T-cell (primary cell): ENCODE measurements around the gene NSUN5. TPM values are rescaled to one million over a fixed set of nuclear protein-coding genes. Genes with fewer than 3 reads are reported as not detected.
"Not testable (repeated sequence)": the region's sequence is repeated elsewhere in the genome, so short reads cannot be mapped to it uniquely, and the experiment has no call there.

Source experiments
- ATAC-seq, 4 experiments: fragments of 200-7000 bp in 3 of 4; fragments of 150-1000 bp in 1 of 4; cut with Tn5 transposase; replicated peaks in 1 of 4; 1 replicate in 3 of 4; 2 replicates in 1 of 4; pipeline ENCODE4 v1.10.0; 2021; ENCODE audit warnings: moderate library complexity in 3 of 4, mild to moderate bottlenecking in 2 of 4, moderate number of reproducible peaks in 1 of 4
- CTCF ChIA-PET, 2 donors: fragments of 300-600 bp; sonication (Branson Sonifier 250); formaldehyde crosslinking; loops; one replicate each; lab custom pipeline; 2022; ENCODE audit warnings: antibody characterized with exemption in 2 of 2; lab: Charles Lee
- POLR2A ChIA-PET, 2 donors: fragments of 300-600 bp; sonication (Branson Sonifier 250); formaldehyde crosslinking; loops; one replicate each; lab custom pipeline; 2022; ENCODE audit warnings: antibody characterized with exemption in 2 of 2; lab: Charles Lee
- DNase-seq, 35 experiments: peaks; one replicate each; pipeline versions ENCODE4 v3.0.0 to v3.0.0-alpha.2; 2013 to 2023
- H3K27ac ChIP-seq: one replicate; pipeline ENCODE4 v1.5.1; 2013; ENCODE audit warnings: low read length
- H3K27me3 ChIP-seq, 2 experiments: replicated peaks in 1 of 2; 1 replicate in 1 of 2; 2 replicates in 1 of 2; pipeline versions ENCODE4 v1.6.1 to v1.7.0; 2013; ENCODE audit warnings: low read length in 1 of 2, mixed read lengths in 1 of 2; ENCODE audit not compliant: control insufficient read depth in 2 of 2, insufficient read depth in 2 of 2; ENCODE audit errors: extremely low read depth in 1 of 2
- H3K36me3 ChIP-seq, 2 donors: 1 replicate in 1 of 2; 2 replicates in 1 of 2; pipeline versions ENCODE4 v1.6.1 to v1.7.0; 2013; ENCODE audit warnings: low read length in 1 of 2; ENCODE audit not compliant: control insufficient read depth in 2 of 2, insufficient read depth in 1 of 2; ENCODE audit errors: extremely low read depth in 1 of 2
- H3K4me1 ChIP-seq, 2 experiments: 1 replicate in 1 of 2; 2 replicates in 1 of 2; pipeline versions ENCODE4 v1.6.1 to v1.7.0; 2013; ENCODE audit warnings: low read length in 2 of 2, mixed read lengths in 1 of 2; ENCODE audit not compliant: insufficient read depth in 2 of 2, control insufficient read depth in 1 of 2; ENCODE audit errors: extremely low read depth in 1 of 2
- H3K4me3 ChIP-seq, 2 donors: 1 replicate in 1 of 2; 2 replicates in 1 of 2; pipeline versions ENCODE4 v1.5.1 to v1.7.0; 2013; ENCODE audit warnings: mild to moderate bottlenecking in 2 of 2, low read length in 1 of 2, moderate library complexity in 1 of 2; ENCODE audit not compliant: control insufficient read depth in 1 of 2; ENCODE audit errors: extremely low read depth in 1 of 2
- H3K9me3 ChIP-seq: 2 replicates; pipeline ENCODE4 v1.7.0; 2013
- H3K27ac Mint-ChIP-seq, 2 donors: one replicate each; pipeline ENCODE4 v1.8.0; 2020 to 2021; ENCODE audit warnings: mild to moderate bottlenecking in 2 of 2, mixed read lengths in 2 of 2
- H3K27me3 Mint-ChIP-seq, 2 donors: one replicate each; pipeline ENCODE4 v1.8.0; 2021 to 2022; ENCODE audit warnings: mixed read lengths in 2 of 2
- H3K36me3 Mint-ChIP-seq: one replicate; pipeline ENCODE4 v1.8.0; 2021; ENCODE audit warnings: mixed read lengths
- H3K4me1 Mint-ChIP-seq, 3 donors: one replicate each; pipeline ENCODE4 v1.8.0; 2020 to 2022; ENCODE audit warnings: mixed read lengths in 3 of 3, mild to moderate bottlenecking in 1 of 3
- H3K4me3 Mint-ChIP-seq, 3 donors: one replicate each; pipeline ENCODE4 v1.8.0; 2020 to 2022; ENCODE audit warnings: mild to moderate bottlenecking in 3 of 3, mixed read lengths in 3 of 3, moderate library complexity in 3 of 3
- H3K9me3 Mint-ChIP-seq, 3 donors: one replicate each; pipeline ENCODE4 v1.8.0; 2020 to 2022; ENCODE audit warnings: mixed read lengths in 3 of 3
- WGBS: methylation state at CpG from one replicate; pipeline ENCODE4 v1.1.5; 2013; ENCODE audit warnings: missing lambda C conversion rate; ENCODE audit not compliant: insufficient coverage; 5-methylcytosine and 5-hydroxymethylcytosine counted together
- total RNA-seq, 35 experiments: library from RNA in 6 of 35; stranded (reverse) in 6 of 35; fragments of 120-200 nt in 1 of 35; gene quantifications; one replicate each; pipeline versions ENCODE4 v1.2.1 to v1.2.4 and lab custom pipeline; 2013 to 2026

The NSUN5 gene
- total RNA-seq, 5 donors from 2014 or later (not counting 1 experiment from before 2014, with no cell fraction given): 33.1 to 68.3 (median 63.8) TPM

- ChIA-PET CTCF (interaction anchor here in 1 of 2 donors (1.4 kb wide), 1 partner anchor 128 kb away, joined by 11 read pairs; no protein-coding TSS in a partner anchor), POLR2A (interaction anchor here in 1 of 2 donors (0.6 kb wide), 1 partner anchor 95 kb away, joined by 6 read pairs; no protein-coding TSS in a partner anchor)
- peak overlapping the region in 1 of 2 donors; percentile 33 for H3K4me3 ChIP-seq
- Mint-ChIP-seq H3K27ac (peak overlapping the region; percentile 64 to 73), H3K4me3 (peak overlapping the region; percentile 58 to 77 (median 65)), H3K4me1 (peaks cover 11 to 14% (median 11%) of the 10 kb centered on the region in 3 donors)
- H3K9me3 Mint-ChIP-seq, H3K27me3 Mint-ChIP-seq, H3K36me3 ChIP-seq, H3K27ac ChIP-seq, ATAC-seq, DNase-seq, H3K9me3 ChIP-seq, H3K36me3 Mint-ChIP-seq, H3K27me3 ChIP-seq: not testable (repeated sequence)
- peaks cover 0 to 13% of the 10 kb centered on the region in 2 experiments for H3K4me1 ChIP-seq
- 80% methylated on average over 1 of the region's 5 CpGs for WGBS
These were observed 14.9 kb upstream of the NSUN5 start for GRCh38 chr7:73323434-73324080.

DNA sequence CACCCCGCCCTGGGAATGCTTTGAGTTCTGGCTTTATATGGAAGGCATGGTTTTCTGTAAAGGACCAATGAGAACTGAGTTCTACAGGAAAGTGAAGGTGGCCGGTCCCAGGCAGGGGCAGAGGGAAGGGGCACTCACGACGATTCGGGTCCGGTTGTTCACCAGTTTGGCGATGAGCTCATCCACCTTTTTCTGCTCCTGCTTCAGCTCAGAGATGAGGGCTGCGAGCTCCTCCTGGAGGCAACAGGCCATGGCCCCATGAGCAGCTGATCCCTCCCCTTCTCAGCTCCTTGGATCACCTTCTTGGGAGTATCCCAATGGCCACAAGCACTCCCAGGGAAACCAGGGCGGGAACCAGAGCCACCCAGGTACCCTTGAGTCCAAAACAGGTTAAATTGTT is 11.4 kb upstream of the NSUN5 start:
- H3K27ac Mint-ChIP-seq, H3K27me3 ChIP-seq, H3K36me3 Mint-ChIP-seq, H3K4me3 Mint-ChIP-seq, DNase-seq, ATAC-seq, H3K9me3 Mint-ChIP-seq, H3K9me3 ChIP-seq, H3K27ac ChIP-seq, POLR2A ChIA-PET, H3K4me3 ChIP-seq, H3K36me3 ChIP-seq, H3K27me3 Mint-ChIP-seq, CTCF ChIA-PET: not testable (repeated sequence)
- peaks cover 11 to 14% (median 11%) of the 10 kb centered on the region in 3 donors for H3K4me1 Mint-ChIP-seq
- peaks cover 0 to 13% of the 10 kb centered on the region in 2 experiments for H3K4me1 ChIP-seq
- WGBS: 94% methylated on average over 6 of the region's 9 CpGs

GRCh38 chr7:73319541-73319940 is 10.9 kb upstream of the NSUN5 start:
- H3K36me3 Mint-ChIP-seq, H3K27ac Mint-ChIP-seq: not testable (repeated sequence)
- peaks cover 11 to 14% (median 11%) of the 10 kb centered on the region in 3 donors for H3K4me1 Mint-ChIP-seq

DNA sequence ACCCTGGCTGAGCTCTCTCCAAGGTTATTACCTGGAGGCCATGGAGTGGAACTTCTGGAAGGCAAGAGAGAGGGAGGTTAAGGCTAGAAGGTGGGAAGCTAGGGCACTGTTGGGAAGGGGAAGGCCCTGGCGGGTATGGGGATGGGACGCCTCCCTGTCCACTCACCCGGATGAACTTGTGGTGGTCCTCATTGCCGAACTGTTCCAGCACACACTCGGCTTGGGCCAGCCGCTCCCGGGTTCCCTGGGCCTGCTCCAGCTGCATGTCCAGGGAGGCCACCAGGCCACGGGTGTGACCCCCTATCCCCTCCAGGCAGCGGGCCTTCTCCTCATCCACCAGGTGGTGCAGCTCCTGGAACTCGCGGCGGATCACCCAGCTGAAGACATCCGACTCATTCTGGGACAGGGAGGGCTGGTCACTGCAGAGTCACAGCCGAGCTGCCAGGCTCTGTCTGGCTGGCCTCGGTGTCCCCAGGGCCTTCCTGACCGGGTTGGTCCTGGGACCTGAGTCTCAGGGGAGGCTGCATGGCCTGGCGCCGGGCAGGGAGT is 10.1 kb upstream of the NSUN5 start:
- H3K36me3 ChIP-seq, POLR2A ChIA-PET, H3K36me3 Mint-ChIP-seq, CTCF ChIA-PET, H3K9me3 ChIP-seq, ATAC-seq, H3K27ac Mint-ChIP-seq, H3K4me1 Mint-ChIP-seq, DNase-seq, H3K4me3 ChIP-seq, H3K4me3 Mint-ChIP-seq, H3K27ac ChIP-seq, H3K9me3 Mint-ChIP-seq, H3K4me1 ChIP-seq, H3K27me3 Mint-ChIP-seq, H3K27me3 ChIP-seq: not testable (repeated sequence)
- WGBS: 87% methylated on average over 4 of the region's 18 CpGs

More at GRCh38 chr7:73319541-73319940, 10.9 kb upstream of the NSUN5 start:
- H3K9me3 Mint-ChIP-seq, H3K27me3 ChIP-seq, DNase-seq, H3K4me3 ChIP-seq, H3K9me3 ChIP-seq, H3K36me3 ChIP-seq, H3K4me3 Mint-ChIP-seq, ATAC-seq, H3K27me3 Mint-ChIP-seq, CTCF ChIA-PET, POLR2A ChIA-PET, H3K27ac ChIP-seq: not testable (repeated sequence)
- H3K4me1 ChIP-seq: peaks cover 0 to 11% of the 10 kb centered on the region in 2 experiments
- 86% methylated on average over 7 of the region's 9 CpGs for WGBS

GRCh38 chr7:73316521-73316920 is 7.9 kb upstream of the NSUN5 start:
- no peaks in the 10 kb centered on the region for H3K4me1 ChIP-seq
- no peak overlapping the region for H3K4me3 Mint-ChIP-seq
- no peaks in the 10 kb centered on the region for H3K9me3 ChIP-seq
- H3K9me3 Mint-ChIP-seq: no peaks in the 10 kb centered on the region
- CTCF ChIA-PET: no interaction called here
- no peak for ATAC-seq
- H3K4me1 Mint-ChIP-seq: no peaks in the 10 kb centered on the region
- POLR2A ChIA-PET: interaction anchor here in 1 of 2 donors (0.6 kb wide), 1 partner anchor 66 kb away, joined by 3 read pairs; no protein-coding TSS in a partner anchor
- H3K27me3 ChIP-seq: peaks cover 0 to 2% of the 10 kb centered on the region in 2 experiments
- H3K36me3 ChIP-seq: no peaks in the 10 kb centered on the region
- no peaks in the 10 kb centered on the region for H3K36me3 Mint-ChIP-seq
- H3K27me3 Mint-ChIP-seq: no peaks in the 10 kb centered on the region
- no peak overlapping the region for H3K27ac ChIP-seq
- WGBS: 93% methylated on average over 5 of the region's 9 CpGs
- no peak overlapping the region for H3K4me3 ChIP-seq
- DNase-seq: no peak
- H3K27ac Mint-ChIP-seq: no peak overlapping the region

DNA sequence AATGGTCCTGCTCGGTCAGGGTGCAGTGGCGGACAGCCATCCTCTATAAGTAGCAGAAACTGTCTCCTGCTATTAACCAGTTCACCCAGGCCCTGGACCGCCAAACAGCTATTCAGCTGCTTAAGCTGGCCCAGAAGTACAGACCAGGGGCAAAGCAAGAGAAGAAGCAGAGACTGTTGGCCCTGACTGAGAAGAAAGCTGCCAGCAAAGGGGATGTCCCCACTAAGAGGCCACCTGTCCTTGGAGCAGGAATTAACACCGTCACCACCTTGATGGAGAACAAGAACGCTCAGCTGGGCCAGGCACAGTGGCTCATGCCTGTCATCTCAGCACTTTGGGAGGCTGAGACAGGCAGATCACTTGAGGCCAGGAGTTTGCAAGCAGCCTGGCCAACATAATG is 5.6 kb upstream of the NSUN5 start:
- no peak overlapping the region for H3K4me3 ChIP-seq
- no peak for ATAC-seq
- DNase-seq: no peak
- no peak overlapping the region for H3K27ac ChIP-seq
- Mint-ChIP-seq H3K4me1 (peaks cover 3 to 8% (median 4%) of the 10 kb centered on the region in 3 donors), H3K27ac (no peak overlapping the region), H3K36me3 (no peaks in the 10 kb centered on the region), H3K4me3 (no peak overlapping the region), H3K9me3 (no peaks in the 10 kb centered on the region), H3K27me3 (no peaks in the 10 kb centered on the region)
- CTCF ChIA-PET: no interaction called here
- no peaks in the 10 kb centered on the region for H3K9me3 ChIP-seq
- POLR2A ChIA-PET: no interaction called here
- peaks cover 0 to 4% of the 10 kb centered on the region in 2 experiments for H3K4me1 ChIP-seq
- H3K36me3 ChIP-seq: no peaks in the 10 kb centered on the region
- H3K27me3 ChIP-seq: peaks cover 0 to 2% of the 10 kb centered on the region in 2 experiments
- 88% methylated on average over 4 of the region's 5 CpGs for WGBS
